CD4-positive, alpha-beta T cell treated with Interleukin-15 for 4 hours (primary cell): Measurements from ENCODE around the gene CCNT2.
"Not testable (repeated sequence)": the region's sequence is repeated elsewhere in the genome, so short reads cannot be mapped to it uniquely, and the experiment has no call there.

Source experiments
- DNase-seq: peaks from one replicate; pipeline ENCODE4 v3.0.0-alpha.2; 2020; ENCODE audit warnings: low spot score

The CCNT2 gene

DNA sequence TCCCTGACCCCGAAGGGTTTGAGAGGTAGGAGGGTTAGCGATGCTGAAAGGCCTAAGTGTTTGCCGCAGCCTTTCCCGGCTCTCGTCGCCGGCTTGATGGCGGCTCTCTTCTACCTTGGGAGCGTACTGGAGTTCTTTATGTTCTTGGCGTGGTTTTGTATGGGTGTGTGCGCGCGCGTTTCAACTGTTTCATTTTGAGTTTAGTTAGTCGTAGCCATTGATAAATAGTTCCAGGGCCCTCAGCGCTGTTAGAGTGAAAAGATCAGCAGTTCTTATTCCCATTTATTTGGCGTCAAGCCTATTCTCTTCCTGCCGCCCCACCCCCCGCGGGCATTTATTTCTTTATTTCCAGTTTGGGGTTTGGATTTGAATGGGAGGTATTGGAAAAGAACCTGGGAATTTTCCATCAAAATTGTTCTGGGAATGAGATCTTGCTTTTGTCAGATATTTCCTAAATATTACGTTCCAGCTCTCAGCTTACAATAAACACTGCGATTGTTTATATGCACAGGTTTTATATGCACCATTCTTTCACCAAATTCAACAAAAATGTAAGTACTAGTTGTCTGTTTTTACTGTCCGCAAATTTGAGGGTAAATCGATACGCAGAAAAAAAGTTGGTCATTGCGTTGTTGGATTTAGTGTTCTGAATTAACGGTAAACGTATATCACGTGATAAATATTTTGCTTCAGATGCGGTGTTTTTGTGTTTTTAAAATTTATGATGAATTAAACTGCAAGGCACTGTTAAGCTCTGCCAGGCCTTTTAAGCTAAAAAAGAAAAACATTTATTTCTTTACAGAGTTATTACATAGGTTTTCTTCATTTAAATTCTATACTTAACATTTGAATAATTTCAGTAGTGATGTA, 954 bp downstream of the CCNT2 start:
- peak; percentile 34 for DNase-seq

DNA sequence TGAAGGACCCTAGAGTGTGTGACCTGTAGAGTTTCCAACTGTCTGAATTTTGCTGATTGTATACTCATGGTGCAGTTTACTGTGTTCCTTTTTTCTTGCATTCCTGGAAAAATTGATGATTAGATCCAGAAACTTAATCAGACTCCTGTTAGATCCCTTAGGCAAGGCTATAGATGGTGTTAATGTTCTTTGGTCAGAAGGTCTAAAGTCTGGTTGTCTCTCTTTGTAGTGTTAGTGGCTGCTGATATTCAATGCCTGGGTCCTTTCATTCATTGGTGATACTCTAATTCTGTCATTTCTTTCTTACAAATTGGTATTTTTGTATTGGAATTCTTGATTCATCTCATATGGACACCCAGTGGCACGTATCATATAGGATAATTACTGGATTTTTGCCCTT, 6.3 kb downstream of the CCNT2 start:
- DNase-seq = no peak

DNA sequence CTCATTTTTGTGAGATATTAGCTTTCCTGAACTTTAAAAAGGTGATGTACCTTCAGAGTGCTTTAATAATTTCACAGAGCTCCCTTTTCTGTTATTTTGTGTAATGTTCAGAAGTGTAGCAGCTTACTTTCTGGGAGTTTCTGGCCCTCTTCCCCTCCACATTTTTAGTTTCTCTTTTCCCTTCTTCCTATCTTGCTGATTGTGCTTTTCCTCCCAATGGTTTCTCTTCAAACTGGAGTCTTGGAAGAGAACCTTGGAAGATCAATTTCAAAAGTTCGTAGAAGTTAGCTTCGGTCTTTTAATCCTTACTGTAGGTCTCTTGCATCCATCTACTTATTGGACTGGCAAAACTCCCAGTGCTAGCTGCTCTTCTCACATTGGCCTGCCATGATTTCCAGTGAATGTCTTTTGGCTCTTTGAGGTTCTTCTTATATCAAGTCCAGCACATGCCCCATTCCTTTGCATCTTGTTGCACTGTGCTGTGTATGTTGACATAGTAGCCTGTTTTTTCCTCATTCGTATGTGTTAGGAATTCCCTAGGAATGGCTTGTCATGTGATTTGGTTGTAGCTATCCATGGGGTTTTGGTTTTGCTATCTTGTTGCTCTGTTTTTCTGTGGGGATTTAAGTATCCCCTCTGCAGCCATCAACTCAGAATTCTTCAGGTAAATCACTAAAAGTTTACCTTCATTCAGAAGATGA, 7.8 kb downstream of the CCNT2 start:
- no peak for DNase-seq

DNA sequence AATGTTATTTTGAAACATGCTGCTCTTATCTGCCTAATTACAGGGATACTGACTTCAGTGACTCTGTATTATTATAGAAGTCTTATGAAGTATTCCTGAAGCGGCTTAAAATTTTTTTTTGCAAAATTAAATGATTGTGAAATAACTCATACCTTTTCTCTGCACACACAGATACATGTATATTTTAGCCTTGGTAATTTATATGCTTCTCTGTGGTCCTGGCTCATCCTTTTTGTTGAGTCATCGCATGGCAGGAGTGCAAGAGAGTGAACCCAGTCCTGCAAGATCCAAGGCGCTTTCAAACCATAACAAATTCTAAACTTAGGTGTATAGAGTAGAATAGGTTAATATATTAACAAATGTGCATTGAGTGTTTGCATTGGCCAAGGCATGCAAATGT, 8.6 kb downstream of the CCNT2 start:
- DNase-seq = no peak

DNA sequence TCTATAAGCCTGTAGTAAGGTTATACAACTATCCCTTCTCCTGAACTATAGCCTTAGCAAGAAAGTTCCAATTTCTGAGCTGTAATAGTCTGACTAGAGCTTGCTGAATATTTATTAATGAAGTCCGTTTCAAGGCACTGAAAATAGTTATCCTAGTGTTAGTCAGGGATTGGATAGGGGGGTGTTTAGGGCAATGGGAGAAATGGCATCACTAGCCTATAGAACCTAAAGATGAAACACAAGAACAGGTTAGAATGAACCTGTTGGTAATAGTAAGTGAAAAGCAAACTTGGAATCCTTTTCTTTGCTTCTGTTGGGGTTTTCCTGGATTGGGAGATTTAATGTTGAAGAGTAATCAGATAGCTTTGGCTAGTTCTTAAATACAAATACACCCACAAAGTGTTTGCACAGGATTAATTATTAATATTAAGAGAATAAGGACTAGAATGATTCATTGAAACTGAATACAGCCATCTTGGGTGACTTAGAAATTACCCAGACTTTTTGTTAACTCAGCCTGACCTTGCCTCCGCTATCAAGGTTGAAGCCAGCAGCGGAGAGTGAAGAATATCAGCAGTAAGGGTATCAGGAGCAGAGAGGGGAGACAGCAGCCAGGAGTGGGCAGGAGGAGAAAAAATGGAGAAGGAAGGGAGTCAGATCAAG, 14.4 kb downstream of the CCNT2 start:
- no peak for DNase-seq

DNA sequence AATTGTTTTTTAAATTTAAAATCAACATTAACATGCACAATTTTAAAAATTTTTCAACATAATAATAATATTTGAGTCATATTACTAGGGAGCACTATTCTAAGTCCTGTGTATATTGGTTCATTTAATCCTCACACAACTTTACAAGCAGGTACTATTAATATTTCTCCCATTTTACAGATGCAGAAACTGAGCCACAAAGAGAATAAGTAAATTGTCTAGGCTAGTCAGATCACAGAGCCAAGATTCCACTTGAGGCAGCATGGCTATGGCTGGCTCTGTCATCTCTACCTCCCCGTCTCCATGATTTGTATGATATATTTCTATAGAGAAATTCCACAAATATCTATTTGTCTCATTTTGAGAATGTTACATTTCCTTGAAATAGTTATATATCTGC, 15.1 kb downstream of the CCNT2 start:
- no peak for DNase-seq

DNA sequence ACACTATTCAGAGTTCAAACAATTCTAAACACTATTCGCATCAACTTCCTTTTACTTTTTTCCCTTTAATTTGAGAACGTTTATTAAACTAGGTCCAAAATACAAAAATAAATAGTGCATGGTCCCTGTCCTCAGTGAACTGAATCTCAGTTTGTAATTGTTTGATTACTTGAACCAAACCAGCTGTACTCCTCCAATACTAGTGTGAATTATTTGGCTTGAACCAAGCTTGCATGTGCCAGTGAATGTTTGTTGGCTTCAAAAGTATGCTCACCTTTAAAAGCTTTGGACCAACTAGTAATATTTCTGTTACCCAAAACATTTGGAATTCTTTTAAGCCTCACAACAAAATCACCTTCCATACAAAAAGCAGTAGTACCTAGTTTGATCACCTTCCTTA, 15.5 kb downstream of the CCNT2 start:
- DNase-seq = no peak

DNA sequence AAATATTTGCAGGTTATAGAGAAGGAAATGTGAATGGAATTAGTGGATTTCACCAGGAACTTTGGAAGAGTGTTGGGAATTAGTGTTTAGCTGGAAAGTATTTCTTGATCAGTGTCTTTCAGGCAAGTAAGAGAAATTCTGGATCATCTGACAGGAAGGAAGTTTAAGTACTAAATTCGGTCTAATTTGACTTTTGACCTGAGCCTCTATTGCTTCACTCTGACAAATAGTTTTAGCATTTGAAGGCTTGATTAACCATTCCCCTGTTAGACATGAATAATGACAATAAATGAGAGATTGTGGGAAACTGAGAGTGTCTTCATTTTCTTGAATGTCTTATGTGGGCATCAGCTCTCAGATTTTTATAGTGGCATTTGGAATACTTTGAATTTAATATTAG, 16.0 kb downstream of the CCNT2 start:
- DNase-seq = no peak

DNA sequence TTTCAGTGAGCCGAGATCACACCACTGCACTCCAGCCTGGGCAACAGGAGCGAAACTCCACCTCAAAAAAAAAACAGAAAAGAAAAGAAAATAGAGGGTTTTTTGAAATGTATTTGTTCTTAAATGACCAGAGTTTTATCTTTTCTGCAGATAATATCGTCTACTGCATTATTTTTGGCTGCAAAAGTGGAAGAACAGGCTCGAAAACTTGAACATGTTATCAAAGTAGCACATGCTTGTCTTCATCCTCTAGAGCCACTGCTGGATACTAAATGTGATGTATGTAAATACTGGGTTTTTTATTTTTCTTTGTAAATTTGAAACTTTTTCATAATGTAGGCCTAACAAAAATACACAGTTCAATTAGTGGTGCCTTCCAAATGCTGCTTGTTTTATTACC, 18.1 kb downstream of the CCNT2 start:
- DNase-seq = no peak

DNA sequence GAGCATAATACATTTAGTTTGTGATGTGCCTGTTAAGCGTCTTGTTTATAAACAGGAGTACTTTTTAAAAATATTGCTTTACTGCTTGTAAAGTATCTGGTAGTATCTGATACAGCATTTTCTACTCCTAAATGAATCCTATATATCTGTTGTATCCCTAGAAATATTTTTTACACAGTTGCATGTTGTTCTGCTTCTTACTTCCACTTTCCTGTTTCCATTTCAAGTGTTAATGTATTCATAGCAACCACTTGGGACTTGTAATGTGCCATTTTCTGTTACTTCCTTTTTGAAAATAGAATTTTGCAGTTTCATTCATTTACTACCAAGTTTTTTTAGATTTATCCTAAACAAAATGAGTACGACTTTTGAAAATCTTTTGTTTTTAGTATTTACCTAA, 24.9 kb downstream of the CCNT2 start:
- DNase-seq = no peak

DNA sequence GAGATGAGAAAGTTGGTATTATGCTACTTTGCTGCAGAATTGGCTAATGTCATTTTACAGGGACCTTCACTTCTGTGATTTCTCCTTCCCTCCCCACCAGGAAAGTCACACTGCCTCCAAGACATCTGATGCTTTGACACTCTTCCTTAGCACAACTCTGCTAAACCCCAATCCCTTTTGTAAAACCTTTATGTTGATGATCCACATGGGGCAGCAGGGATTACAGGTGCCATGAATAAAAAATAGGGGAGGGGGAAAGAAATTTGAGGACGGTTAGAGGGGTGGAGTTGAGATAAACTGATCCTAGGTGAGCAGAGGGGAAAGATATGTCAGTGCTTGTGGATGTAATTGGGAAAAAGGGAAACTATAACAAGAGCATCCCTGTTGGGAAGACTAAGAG, 26.4 kb downstream of the CCNT2 start:
- DNase-seq = no peak

DNA sequence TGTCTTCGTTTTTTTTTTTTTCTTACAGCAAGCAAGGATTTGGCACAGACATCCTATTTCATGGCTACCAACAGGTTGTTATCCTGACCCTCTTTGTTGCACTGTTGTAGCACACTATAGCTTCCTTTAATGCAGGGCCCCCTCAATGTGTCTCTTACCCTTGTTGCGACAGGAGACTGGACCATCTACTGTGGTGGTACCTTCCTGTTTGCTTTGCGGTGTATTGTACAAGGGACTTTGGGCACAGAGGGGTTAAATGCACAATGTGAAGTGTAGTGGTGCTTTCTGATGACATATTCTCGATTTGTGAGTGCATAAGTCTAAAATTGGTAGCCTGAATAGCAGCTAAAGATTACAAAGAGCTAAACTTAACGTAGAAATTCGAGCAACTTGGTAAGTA, 27.5 kb downstream of the CCNT2 start:
- DNase-seq = no peak

DNA sequence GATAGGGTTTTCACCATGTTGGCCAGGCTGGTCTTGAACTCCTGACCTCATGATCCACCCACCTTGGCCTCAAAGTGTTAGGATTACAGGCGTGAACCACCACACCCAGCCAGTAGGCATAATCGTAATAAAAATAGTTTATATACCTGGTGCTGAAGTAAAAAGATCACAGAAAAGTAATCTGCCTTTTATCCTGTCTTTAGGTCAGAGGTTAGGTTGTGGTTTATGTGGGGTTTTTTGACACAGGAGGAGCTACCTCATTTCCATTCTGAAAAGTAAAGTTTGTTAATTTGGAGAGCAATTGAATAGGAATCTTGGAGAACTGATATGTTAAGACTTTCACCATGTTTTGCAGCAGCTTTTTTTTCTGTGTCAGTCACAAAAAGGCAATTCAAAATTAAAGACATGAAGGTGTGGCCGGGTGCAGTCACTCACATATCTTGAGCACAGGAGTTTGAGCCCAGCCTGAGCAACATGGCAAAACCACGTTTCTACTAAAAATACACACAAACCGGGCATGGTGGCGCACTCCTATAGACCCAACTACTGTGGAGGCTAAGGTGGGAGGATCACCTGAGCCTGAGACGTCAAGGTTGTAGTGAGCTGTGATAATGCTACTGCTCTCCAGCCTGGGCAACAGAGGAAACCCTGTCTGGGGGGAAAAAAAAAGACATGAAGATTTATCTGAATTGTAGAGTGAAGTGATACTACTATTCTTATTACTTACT, 31.5 kb downstream of the CCNT2 start:
- no peak for DNase-seq

DNA sequence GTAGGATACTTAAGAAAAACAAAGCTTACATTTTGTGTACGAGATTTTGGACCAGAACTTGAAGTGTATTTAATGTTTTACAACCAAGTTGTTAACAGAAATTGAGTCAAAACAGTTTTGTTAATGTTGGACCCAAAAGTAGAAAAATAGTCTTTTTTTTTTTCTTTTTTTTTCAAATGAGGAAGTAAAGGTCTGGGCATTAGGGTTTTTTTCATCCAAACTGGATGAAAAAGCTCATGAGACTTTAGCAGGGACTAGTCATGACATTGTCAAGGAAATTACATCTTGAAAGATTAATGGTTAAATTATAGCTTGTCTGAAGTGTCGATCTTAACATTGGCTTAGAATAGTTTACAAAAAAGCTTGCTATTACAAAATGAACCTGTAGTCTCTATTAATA, 32.3 kb downstream of the CCNT2 start:
- DNase-seq = no peak

DNA sequence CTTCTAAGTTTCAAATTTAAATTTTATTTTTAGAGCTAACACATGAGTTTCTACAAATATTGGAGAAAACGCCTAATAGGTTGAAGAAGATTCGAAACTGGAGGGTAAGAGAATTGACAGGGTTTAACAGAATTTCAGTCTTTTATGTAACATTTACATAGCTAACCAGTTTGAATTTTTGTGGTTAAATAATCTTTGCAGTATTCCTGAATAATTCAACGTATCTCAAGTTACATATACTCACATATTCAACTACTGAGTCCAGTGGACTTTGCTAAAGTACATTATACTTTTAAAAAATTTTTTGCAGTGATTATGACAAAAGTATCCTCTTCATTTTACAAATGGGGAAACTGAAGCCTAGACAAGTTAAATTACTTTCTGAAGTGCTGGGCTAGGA, 34.0 kb downstream of the CCNT2 start:
- no peak for DNase-seq

DNA sequence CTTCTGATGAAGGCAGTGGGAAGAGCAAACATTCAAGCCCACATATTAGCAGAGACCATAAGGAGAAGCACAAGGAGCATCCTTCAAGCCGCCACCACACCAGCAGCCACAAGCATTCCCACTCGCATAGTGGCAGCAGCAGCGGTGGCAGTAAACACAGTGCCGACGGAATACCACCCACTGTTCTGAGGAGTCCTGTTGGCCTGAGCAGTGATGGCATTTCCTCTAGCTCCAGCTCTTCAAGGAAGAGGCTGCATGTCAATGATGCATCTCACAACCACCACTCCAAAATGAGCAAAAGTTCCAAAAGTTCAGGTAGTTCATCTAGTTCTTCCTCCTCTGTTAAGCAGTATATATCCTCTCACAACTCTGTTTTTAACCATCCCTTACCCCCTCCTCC, 35.4 kb downstream of the CCNT2 start:
- DNase-seq = no peak

DNA sequence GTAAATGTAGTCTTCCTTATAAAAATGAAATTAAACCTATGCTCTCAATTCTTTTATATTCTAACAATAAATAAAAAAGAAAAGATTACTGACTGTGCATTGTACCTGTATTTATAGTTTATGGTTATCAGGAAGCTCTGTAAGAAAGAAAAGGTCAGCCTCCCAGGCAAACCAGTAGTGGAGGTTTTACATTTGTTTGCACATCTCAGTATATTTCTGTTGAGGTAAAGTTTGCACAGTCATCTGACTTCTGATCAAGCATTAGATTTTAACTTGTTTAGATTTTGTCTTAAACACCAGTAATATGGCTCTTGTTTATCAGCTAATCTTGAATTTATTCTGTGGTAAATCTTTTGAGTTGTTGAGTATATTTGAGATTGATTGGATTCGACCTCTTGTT, 37.1 kb downstream of the CCNT2 start:
- DNase-seq = no peak

DNA sequence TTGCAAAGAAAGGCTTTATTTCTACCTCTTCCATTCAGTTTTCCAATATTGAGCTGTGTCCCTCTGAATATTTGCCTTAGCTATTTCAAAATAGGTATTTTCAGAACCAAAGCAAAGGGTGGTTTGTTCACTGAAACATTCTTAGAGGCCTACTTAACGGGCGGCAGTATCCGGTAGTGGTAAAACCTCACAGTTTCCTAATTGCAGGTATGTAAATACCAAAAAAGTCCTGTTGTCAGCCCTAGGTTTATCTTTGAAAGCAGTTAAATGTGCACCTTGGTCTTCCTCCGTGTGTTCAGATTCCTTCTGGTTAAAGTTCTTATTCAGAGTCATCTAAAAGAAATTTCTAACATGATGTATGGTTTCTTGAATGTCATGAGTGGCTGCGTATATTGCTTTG, 38.9 kb downstream of the CCNT2 start:
- DNase-seq = no peak

DNA sequence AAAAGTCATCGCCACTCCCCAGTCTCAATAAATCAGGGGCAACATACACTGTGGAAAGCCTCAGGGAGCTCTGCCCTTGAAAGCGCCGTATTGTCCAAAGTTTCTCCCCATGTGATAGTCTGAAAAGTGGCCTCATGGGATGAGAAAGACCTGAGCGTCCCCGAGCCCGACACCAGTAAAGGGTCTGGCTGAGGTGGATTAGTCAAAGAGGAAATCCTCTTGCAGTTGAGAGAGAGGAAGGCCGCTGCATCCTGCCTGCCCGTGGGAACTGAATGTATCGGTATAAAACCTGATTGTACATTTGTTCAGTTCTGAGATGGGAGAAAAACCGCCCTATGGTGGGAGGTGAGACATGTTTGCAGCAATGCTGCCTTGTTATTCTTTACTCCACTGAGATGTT, 48.5 kb downstream of the CCNT2 start:
- DNase-seq = not testable (repeated sequence)

DNA sequence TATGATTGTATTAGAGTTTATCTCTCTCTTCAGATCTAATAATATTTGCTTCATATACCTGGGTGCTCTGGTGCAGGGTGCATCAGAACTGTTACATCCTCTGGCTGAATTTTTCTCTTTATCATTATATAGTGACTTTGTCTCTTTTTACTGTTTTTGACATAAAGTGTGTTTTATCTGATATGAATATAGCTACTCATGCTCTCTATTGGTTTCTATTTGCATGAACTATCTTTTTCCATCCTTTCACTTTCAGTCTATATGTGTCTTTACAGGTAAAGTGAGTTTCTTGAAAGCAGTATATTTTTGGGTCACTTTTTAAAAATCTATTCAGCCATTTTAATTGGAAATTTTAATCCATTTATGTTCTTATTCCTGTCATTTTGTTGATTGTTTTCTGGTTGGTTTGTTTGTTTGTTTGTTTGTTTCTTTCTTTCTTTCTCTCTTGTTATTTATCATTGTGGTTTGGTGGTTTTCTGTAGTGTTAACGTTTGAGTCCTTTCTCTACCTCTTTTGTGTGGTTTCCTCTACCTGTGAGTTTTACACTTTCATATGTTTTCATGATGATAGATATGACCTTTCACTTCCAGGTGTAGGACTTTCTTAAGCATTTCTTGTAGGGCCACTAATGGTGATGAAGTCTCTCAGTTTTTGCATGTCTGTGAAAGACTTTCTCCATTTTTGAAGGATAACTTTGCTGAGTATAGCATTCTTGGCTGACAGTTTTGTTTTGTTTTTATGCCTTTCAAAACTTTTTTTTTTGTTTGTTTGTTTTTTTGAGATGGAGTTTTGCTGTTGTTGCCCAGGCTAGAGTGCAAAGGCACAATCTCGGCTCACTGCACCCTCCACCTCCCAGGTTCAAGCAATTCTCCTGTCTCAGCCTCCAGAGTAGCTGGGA, 54.9 kb downstream of the CCNT2 start:
- no peak for DNase-seq

DNA sequence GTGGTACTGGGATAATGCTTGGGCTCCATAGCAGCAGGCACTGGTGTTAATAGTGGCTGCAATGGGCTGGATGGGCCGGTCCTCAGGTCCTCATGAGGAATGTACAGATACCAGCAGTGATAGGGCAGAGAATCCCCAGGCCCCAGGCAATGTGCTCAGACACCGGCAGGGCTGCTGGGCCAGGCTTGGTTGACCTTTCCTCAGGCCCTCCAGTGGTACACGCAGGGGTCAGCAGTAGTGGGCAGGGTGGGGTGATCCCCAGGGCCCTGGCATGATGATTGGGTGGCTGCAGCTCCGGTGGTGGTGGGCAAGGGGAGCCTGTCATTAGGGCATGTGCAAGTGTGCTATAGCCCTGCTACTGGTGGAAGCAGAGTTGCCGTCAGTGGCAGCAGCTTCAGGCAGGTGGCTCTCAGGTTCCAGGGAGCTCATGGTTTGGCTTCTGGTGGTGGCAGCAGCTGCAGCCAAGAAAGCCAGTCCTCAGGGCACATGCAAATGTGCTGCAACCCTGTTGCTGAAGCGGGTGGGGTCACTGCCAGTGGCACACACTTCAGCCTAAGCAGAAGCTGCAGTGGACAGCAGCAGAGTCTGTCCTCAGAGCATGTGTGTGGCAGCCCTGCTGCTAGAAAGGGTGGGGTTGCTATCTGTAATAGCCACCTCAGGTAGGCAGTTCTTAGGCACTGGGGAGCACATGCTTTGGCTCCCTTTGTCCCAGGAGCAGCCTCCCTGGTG, 56.8 kb downstream of the CCNT2 start:
- no peak for DNase-seq
